Liver (tissue), 3 donors: ENCODE results near the gene TTLL13.

Experiments
- HNF4G ChIP-seq: IDR thresholded peaks from 2 replicates; pipeline ENCODE4 v1.6.1; 2016; ENCODE audit warnings: antibody characterized with exemption
- RAD21 ChIP-seq, 2 donors: IDR thresholded peaks; 2 replicates each; pipeline ENCODE4 v1.6.1; 2016; ENCODE audit warnings: antibody characterized with exemption in 2 of 2, mild to moderate bottlenecking in 2 of 2
- SP1 ChIP-seq: IDR thresholded peaks from 2 replicates; pipeline ENCODE4 v1.6.1; 2018; ENCODE audit warnings: antibody characterized with exemption, mild to moderate bottlenecking
- TAF1 ChIP-seq: conservative IDR thresholded peaks from 2 replicates; pipeline ENCODE4 v1.6.1; 2016; ENCODE audit warnings: antibody characterized with exemption, mild to moderate bottlenecking
- TF ChIP-seq, protein P1 (sequence below): fragments of 150-350 bp; IDR thresholded peaks from 2 replicates; pipeline ENCODE4 v1.5.1; 2017; ENCODE audit warnings: improper control_type of control experiment, low read depth, low read length; ENCODE audit not compliant: missing input control
- donor health status: healthy.
- donor health status: healthy.

DNA sequence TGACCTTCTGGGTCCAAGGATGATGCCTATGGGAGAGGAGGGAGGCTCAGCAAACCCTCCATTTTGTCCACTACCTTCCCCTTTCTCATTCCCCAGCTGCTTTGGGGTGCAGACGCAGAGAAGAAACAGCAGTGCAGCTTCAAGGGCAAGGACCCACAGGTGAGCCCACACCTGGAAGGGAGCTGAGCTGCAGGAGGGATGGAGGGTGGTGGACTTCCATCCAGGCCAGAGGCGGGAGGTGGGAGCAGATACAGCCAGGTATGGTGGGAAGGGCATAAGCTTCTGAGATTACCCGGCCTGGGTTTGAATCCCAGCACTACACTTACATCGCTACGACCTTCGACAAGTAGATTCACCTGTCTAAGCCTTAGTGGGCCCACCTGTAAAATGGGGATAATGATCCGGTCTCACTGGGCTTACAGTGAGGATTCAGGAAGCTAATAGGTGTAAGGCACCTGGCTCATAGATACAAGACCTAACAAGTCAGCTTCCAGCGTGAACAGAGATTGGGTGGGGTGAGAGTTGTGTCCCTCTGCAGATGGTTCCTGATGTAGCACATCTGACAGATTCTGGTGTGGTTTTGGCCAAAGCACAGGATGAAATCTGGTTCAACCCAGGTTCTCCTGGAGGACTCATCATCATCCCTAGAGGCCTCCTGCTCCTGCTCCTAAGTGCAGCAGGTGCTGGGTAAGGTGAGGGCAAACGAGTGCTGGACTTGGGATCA lies 31.5 kb upstream of the TTLL13 start:
- TF ChIP-seq RAD21 (IDR thresholded peaks at IDR 0.05): no peak
- TF ChIP-seq TAF1: no peak
- TF ChIP-seq, protein P1, sequence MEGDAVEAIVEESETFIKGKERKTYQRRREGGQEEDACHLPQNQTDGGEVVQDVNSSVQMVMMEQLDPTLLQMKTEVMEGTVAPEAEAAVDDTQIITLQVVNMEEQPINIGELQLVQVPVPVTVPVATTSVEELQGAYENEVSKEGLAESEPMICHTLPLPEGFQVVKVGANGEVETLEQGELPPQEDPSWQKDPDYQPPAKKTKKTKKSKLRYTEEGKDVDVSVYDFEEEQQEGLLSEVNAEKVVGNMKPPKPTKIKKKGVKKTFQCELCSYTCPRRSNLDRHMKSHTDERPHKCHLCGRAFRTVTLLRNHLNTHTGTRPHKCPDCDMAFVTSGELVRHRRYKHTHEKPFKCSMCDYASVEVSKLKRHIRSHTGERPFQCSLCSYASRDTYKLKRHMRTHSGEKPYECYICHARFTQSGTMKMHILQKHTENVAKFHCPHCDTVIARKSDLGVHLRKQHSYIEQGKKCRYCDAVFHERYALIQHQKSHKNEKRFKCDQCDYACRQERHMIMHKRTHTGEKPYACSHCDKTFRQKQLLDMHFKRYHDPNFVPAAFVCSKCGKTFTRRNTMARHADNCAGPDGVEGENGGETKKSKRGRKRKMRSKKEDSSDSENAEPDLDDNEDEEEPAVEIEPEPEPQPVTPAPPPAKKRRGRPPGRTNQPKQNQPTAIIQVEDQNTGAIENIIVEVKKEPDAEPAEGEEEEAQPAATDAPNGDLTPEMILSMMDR: no peak
- no peak for TF ChIP-seq HNF4G
- no peak for TF ChIP-seq SP1
